ENCODE results near the gene TRAFD1.

The TRAFD1 gene

GRCh38 chr12:112115259-112116045 is 9.9 kb upstream of the TRAFD1 start:
- in situ Hi-C loops (cut with MboI; ENCODE audit: low sequenced_read_pairs), result no loop called here

- in situ Hi-C loops (cut with MboI; ENCODE audit: low sequenced_read_pairs), result no loop called here
These were observed 8.9 kb upstream of the TRAFD1 start for GRCh38 chr12:112116232-112117060.

DNA sequence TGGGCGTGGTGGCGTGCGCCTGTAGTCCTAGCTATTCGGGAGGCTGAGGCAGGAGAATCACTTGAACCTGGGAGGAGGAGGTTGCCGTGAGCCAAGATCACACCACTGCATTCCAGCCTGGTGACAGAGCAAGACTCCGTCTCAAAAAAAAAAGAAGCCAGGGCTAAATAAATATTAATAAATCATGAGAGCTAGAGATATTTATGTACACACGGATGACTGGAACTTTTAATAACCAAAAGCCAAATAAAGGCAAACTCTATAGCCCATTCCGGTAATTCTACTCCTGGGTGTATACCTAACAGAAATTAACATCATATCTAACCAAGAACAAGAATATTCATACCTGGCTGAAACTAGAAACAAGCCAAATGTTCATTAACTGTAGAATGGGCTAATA is 7.7 kb upstream of the TRAFD1 start:
- in situ Hi-C loops (cut with MboI; ENCODE audit: low sequenced_read_pairs), result no loop called here

DNA sequence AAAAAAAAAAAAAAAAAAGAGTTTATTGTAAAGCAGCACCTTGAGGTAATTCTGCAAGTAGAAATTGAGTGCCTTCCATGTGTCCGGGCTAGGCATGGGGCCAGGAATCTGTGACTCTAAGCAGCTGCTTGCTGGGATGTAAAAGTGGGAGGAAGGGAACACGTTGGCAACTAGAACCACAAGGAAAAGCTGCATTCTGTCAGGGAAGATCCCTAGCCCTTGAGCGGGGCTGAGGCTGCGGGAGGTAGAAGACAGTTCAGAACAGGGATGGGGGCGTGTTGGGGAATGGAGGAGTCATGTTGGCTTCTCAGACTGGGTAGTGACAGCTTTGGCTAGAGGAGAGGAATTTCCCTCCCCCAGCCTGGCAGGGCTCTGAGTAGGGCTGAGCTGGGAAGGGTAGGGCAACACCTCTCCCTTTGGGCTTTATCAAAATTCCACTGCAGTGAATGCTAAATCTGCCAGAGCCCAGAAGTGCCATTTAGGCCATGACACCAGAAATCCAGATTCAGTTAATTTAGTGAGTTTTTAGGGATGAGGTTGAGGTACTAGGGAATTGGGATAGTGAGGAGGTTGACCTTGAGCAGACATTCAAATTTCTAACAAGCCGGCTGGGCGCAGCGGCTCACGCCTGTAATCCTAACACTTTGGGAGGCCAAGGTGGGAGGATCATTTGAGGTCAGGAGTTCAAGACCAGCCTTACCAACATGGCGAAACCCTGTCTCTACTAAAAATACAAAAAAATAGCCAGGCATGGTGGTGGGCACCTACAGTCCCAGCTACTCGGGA is 3.4 kb upstream of the TRAFD1 start:
- in situ Hi-C loops (cut with MboI; ENCODE audit: low sequenced_read_pairs), result no loop called here

GRCh38 chr12:112122823-112123690 is 2.3 kb upstream of the TRAFD1 start:
- in situ Hi-C loops (cut with MboI; ENCODE audit: low sequenced_read_pairs), result no loop called here

DNA sequence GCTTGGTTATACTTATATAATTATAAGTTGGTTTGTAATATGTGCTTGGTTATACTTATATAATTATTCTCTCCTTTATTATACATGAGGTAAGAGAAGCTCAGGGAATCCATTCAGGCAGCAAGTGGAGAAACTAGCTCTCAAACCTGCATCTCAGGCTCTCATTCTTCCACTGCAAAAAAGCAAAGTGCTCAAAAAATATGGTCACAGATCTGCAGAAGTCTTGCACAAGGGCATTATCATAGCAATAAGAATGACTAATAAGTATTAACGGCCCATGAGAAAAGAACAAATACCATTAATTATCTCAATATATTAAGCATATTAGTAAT is 476 bp upstream of the TRAFD1 start:
- in situ Hi-C loops (cut with MboI; ENCODE audit: low sequenced_read_pairs), result no loop called here

GRCh38 chr12:112126000-112126438 is 659 bp downstream of the TRAFD1 start:
- in situ Hi-C loops (cut with MboI; ENCODE audit: low sequenced_read_pairs), result no loop called here

GRCh38 chr12:112126911-112127310 is 1.6 kb downstream of the TRAFD1 start:
- in situ Hi-C loops (cut with MboI; ENCODE audit: low sequenced_read_pairs), result no loop called here

DNA sequence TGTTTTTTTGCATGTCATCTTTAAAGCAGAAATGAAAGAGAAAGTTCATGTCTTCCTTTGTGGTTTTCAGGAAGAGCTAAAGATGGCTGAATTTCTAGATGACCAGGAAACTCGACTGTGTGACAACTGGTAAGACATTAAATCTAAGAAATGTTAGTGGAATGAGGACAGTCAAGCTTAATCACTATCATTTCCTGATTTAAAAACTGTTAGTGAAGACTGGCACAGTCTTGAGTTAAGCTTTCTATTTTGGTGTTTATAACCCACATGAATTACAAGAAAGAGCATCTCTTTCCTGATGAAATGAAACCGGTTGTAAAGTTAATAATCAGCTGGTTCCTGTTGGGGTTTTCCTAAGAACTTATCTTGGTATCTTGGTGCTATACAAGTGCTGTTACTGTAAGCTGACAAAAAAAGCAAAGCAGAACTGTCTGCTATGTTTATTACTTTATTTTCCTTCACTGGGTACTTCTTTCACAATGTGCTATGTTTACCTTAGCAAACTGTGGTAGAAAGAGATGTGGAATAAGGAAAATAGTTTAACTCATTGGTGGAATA is 5.2 kb downstream of the TRAFD1 start:
- in situ Hi-C loops (cut with MboI; ENCODE audit: low sequenced_read_pairs), result no loop called here

GRCh38 chr12:112131686-112132085 is 6.3 kb downstream of the TRAFD1 start:
- in situ Hi-C loops (cut with MboI; ENCODE audit: low sequenced_read_pairs), result no loop called here

DNA sequence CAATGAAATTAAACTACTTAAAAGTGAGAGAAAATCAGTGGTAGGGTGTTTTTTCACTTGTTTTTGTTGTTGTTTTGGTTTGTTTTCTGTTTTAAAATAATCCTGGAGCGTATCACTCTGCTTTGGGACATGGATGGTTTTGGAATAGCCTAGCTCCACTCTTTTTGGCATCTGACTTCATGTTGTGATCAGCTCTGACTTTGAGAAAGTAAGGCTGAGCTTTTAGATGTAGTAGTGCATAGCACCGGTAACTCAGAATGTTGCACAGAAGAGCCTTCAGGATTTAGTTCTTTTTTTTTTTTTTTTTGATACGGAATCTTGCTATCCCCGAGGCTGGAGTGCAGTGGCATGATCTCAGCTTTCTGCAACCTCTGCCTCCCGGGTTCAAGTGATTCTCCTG is 8.1 kb downstream of the TRAFD1 start:
- in situ Hi-C loops (cut with MboI; ENCODE audit: low sequenced_read_pairs), result no loop called here

DNA sequence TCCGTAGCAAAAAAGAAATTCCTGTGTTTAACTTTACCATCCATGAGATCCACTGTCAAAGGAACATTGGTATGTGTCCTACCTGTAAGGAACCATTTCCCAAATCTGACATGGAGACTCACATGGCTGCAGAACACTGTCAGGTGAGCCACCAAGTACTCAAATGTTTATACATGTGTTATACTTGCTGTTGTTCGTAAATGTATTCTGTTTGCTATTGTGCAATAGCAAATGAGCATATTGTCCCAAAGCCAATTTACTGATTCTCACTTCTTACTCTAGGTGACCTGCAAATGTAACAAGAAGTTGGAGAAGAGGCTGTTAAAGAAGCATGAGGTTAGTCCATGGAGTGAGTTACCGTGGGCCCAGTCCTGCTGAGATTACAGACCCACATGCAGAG is 9.4 kb downstream of the TRAFD1 start:
- in situ Hi-C loops (cut with MboI; ENCODE audit: low sequenced_read_pairs), result no loop called here

DNA sequence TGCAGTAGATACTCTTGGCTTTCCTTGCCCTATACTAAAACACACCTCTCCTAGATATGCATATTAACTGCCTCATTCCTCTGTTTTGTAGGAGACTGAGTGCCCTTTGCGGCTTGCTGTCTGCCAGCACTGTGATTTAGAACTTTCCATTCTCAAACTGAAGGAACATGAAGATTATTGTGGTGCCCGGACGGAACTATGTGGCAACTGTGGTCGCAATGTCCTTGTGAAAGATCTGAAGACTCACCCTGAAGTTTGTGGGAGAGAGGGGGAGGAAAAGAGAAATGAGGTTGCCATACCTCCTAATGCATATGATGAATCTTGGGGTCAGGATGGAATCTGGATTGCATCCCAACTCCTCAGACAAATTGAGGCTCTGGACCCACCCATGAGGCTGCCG is 15.4 kb downstream of the TRAFD1 start:
- in situ Hi-C loops (cut with MboI; ENCODE audit: low sequenced_read_pairs), result no loop called here

DNA sequence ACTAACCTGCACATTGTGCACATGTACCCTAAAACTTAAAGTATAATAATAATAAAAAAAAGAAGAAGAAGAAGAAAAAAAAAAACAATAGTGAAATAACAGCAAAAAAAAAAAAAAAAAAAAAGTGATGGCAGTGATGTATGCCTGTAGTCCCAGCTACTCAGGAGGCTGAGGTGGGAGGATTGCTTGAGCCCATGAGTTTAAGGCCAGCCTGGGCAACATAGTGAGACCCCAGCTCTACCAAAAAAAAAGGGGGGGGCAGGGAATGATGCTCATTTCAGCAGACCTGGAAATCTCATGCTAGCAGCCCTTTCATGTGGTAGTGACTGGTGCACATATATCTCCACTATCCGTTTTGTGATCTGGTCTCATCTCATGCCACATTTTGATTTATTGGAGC is 20.8 kb downstream of the TRAFD1 start:
- in situ Hi-C loops (cut with MboI; ENCODE audit: low sequenced_read_pairs), result no loop called here

- in situ Hi-C loops (cut with MboI; ENCODE audit: low sequenced_read_pairs), result no loop called here
These were observed 22.7 kb downstream of the TRAFD1 start for GRCh38 chr12:112148031-112148513.

DNA sequence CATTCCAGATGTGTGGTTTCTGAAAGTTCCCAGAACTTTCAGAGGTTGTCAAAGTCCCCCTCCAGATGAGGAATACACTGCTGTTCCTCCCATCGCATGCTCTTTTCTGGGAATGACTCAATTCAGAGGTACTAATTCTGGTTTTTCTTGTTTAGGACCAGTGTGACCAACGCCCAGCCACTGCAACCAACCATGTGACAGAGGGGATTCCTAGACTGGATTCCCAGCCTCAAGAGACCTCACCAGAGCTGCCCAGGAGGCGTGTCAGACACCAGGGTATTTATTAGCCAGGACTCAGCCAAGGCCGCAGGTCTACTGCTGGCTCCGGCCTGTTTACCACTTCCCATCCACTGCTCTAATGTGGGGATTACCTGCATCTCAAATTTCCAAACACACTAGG is 24.2 kb downstream of the TRAFD1 start:
- in situ Hi-C loops (cut with MboI; ENCODE audit: low sequenced_read_pairs), result no loop called here

- in situ Hi-C loops (cut with MboI; ENCODE audit: low sequenced_read_pairs), result no loop called here
These were observed 26.6 kb downstream of the TRAFD1 start for GRCh38 chr12:112151766-112152541.

GRCh38 chr12:112153181-112153892 is 28.0 kb downstream of the TRAFD1 start:
- in situ Hi-C loops (cut with MboI; ENCODE audit: low sequenced_read_pairs), result no loop called here

GRCh38 chr12:112153893-112154219 is 28.5 kb downstream of the TRAFD1 start:
- in situ Hi-C loops (cut with MboI; ENCODE audit: low sequenced_read_pairs), result no loop called here
